GM18951 (cell line): ENCODE measurements around the gene MUC21.
"Not testable (repeated sequence)": the region's sequence is repeated elsewhere in the genome, so short reads cannot be mapped to it uniquely, and the experiment has no call there.

Experiments
- POLR2A ChIP-seq: IDR thresholded peaks from 4 replicates; pipeline ENCODE4 v1.6.1; 2011; ENCODE audit warnings: mild to moderate bottlenecking; ENCODE audit not compliant: insufficient read length, insufficient read depth; ENCODE audit errors: extremely low read depth
- in situ Hi-C: fragments of 300-500 bp; cut with MboI; formaldehyde crosslinking; loops from one replicate; pipeline ENCODE4 v1.12.0; 2022; ENCODE audit warnings: low sequenced_read_pairs, mixed read lengths, inconsistent platforms; ENCODE audit not compliant: unreplicated experiment

Gene MUC21

GRCh38 chr6:31007694-31008093, 24.2 kb downstream of the MUC21 start:
- in situ Hi-C loops = no loop called here
- no peak for TF ChIP-seq POLR2A

GRCh38 chr6:31008165-31008564, 24.6 kb downstream of the MUC21 start:
- in situ Hi-C loops = no loop called here
- no peak for TF ChIP-seq POLR2A

- in situ Hi-C loops = no loop called here
- no peak for TF ChIP-seq POLR2A
These were observed 26.2 kb downstream of the MUC21 start for GRCh38 chr6:31009731-31010130.

GRCh38 chr6:31010393-31011060, 27.0 kb downstream of the MUC21 start, which contains the start of gene MUC22:
Gene MUC22 (plus strand): TSS chr6:31010474. CDS start chr6:31010707, 233 bp downstream.
- TF ChIP-seq POLR2A = no peak
- in situ Hi-C loops = no loop called here

GRCh38 chr6:31011153-31011552, 27.6 kb downstream of the MUC21 start:
- in situ Hi-C loops = no loop called here
- TF ChIP-seq POLR2A = no peak

- no peak for TF ChIP-seq POLR2A
- in situ Hi-C loops = no loop called here
These were observed 33.3 kb downstream of the MUC21 start for GRCh38 chr6:31016659-31017299.

GRCh38 chr6:31017436-31017835, 33.9 kb downstream of the MUC21 start:
- in situ Hi-C loops = not testable (repeated sequence)

- in situ Hi-C loops = no loop called here
- TF ChIP-seq POLR2A = no peak
These were observed 36.5 kb downstream of the MUC21 start for GRCh38 chr6:31020057-31020456.

GRCh38 chr6:31020631-31021255, 37.2 kb downstream of the MUC21 start:
- in situ Hi-C loops = not testable (repeated sequence)

- in situ Hi-C loops = not testable (repeated sequence)
These were observed 38.4 kb downstream of the MUC21 start for GRCh38 chr6:31021705-31022531.

GRCh38 chr6:31025595-31025994, 42.1 kb downstream of the MUC21 start:
- in situ Hi-C loops = no loop called here
- no peak for TF ChIP-seq POLR2A

- in situ Hi-C loops = no loop called here
- no peak for TF ChIP-seq POLR2A
These were observed 47.6 kb downstream of the MUC21 start for GRCh38 chr6:31031095-31031494.

- in situ Hi-C loops = no loop called here
- TF ChIP-seq POLR2A = no peak
These were observed 49.6 kb downstream of the MUC21 start for GRCh38 chr6:31033075-31033474.

GRCh38 chr6:31035862-31036497, 52.5 kb downstream of the MUC21 start:
- in situ Hi-C loops = no loop called here
- TF ChIP-seq POLR2A = no peak
